ENCODE measurements around the gene ST8SIA5.

Gene ST8SIA5

GRCh38 chr18:46660957-46661749 lies 95.7 kb downstream of the ST8SIA5 start:
- peak; percentile 67 for ATAC-seq
- TF ChIP-seq OSR1 (CRISPR knock-in tag; IDR thresholded peaks at IDR 0.05) (no peak), ISL1 (CRISPR knock-in tag; IDR thresholded peaks at IDR 0.05) (no peak), SNAI2 (CRISPR knock-in tag; IDR thresholded peaks at IDR 0.05) (no peak), ESRRG (CRISPR knock-in tag; IDR thresholded peaks at IDR 0.05) (no peak), ZNF70 (CRISPR knock-in tag; IDR thresholded peaks at IDR 0.05) (no peak), BACH2 (CRISPR knock-in tag; IDR thresholded peaks at IDR 0.05; ENCODE audit: borderline replicate concordance) (no peak), TCF4 (CRISPR knock-in tag; IDR thresholded peaks at IDR 0.05; ENCODE audit: borderline replicate concordance) (no peak), ZNF8 (CRISPR knock-in tag; IDR thresholded peaks at IDR 0.05) (no peak), GLIS3 (CRISPR knock-in tag; IDR thresholded peaks at IDR 0.05) (no peak), CSDC2 (CRISPR knock-in tag; IDR thresholded peaks at IDR 0.05) (no peak), ZFP3 (CRISPR knock-in tag; IDR thresholded peaks at IDR 0.05) (no peak), PPARA (CRISPR knock-in tag; IDR thresholded peaks at IDR 0.05; ENCODE audit: borderline replicate concordance) (no peak), CREB5 (CRISPR knock-in tag; IDR thresholded peaks at IDR 0.05; ENCODE audit: low read depth) (no peak), PATZ1 (CRISPR knock-in tag; IDR thresholded peaks at IDR 0.05; ENCODE audit: borderline replicate concordance) (no peak), ARNTL (CRISPR knock-in tag; IDR thresholded peaks at IDR 0.05; ENCODE audit: borderline replicate concordance, low read depth) (no peak)
- TF ChIP-seq, protein P1, sequence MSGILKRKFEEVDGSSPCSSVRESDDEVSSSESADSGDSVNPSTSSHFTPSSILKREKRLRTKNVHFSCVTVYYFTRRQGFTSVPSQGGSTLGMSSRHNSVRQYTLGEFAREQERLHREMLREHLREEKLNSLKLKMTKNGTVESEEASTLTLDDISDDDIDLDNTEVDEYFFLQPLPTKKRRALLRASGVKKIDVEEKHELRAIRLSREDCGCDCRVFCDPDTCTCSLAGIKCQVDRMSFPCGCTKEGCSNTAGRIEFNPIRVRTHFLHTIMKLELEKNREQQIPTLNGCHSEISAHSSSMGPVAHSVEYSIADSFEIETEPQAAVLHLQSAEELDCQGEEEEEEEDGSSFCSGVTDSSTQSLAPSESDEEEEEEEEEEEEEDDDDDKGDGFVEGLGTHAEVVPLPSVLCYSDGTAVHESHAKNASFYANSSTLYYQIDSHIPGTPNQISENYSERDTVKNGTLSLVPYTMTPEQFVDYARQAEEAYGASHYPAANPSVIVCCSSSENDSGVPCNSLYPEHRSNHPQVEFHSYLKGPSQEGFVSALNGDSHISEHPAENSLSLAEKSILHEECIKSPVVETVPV (CRISPR knock-in tag; IDR thresholded peaks at IDR 0.05) = no peak
- TF ChIP-seq, protein P2, sequence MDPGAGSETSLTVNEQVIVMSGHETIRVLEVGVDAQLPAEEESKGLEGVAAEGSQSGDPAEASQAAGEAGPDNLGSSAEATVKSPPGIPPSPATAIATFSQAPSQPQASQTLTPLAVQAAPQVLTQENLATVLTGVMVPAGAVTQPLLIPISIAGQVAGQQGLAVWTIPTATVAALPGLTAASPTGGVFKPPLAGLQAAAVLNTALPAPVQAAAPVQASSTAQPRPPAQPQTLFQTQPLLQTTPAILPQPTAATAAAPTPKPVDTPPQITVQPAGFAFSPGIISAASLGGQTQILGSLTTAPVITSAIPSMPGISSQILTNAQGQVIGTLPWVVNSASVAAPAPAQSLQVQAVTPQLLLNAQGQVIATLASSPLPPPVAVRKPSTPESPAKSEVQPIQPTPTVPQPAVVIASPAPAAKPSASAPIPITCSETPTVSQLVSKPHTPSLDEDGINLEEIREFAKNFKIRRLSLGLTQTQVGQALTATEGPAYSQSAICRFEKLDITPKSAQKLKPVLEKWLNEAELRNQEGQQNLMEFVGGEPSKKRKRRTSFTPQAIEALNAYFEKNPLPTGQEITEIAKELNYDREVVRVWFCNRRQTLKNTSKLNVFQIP (CRISPR knock-in tag; IDR thresholded peaks at IDR 0.05; ENCODE audit: borderline replicate concordance, low read depth) = no peak

- no peak for ATAC-seq
- TF ChIP-seq TOX (CRISPR knock-in tag; IDR thresholded peaks at IDR 0.05; ENCODE audit: borderline replicate concordance) (no peak), ARNTL (CRISPR knock-in tag; IDR thresholded peaks at IDR 0.05; ENCODE audit: borderline replicate concordance, low read depth) (no peak), ZFP3 (CRISPR knock-in tag; IDR thresholded peaks at IDR 0.05) (no peak), GLIS3 (CRISPR knock-in tag; IDR thresholded peaks at IDR 0.05) (no peak), RARB (CRISPR knock-in tag; IDR thresholded peaks at IDR 0.05) (no peak), ESRRG (CRISPR knock-in tag; IDR thresholded peaks at IDR 0.05) (no peak), CSDC2 (CRISPR knock-in tag; IDR thresholded peaks at IDR 0.05) (no peak), ZFP30 (CRISPR knock-in tag; IDR thresholded peaks at IDR 0.05) (no peak), ZNF565 (CRISPR knock-in tag; conservative IDR thresholded peaks at IDR 0.05; ENCODE audit: low read depth) (no peak), ZNF70 (CRISPR knock-in tag; IDR thresholded peaks at IDR 0.05) (no peak), OSR1 (CRISPR knock-in tag; IDR thresholded peaks at IDR 0.05) (no peak), SNAI2 (CRISPR knock-in tag; IDR thresholded peaks at IDR 0.05) (no peak), BACH2 (CRISPR knock-in tag; IDR thresholded peaks at IDR 0.05; ENCODE audit: borderline replicate concordance) (no peak), PPARA (CRISPR knock-in tag; IDR thresholded peaks at IDR 0.05; ENCODE audit: borderline replicate concordance) (no peak), TSHZ2 (CRISPR knock-in tag; IDR thresholded peaks at IDR 0.05) (no peak), ZNF8 (CRISPR knock-in tag; IDR thresholded peaks at IDR 0.05) (no peak), ZC3H10 (CRISPR knock-in tag; IDR thresholded peaks at IDR 0.05) (no peak), PATZ1 (CRISPR knock-in tag; IDR thresholded peaks at IDR 0.05; ENCODE audit: borderline replicate concordance) (no peak), TCF4 (CRISPR knock-in tag; IDR thresholded peaks at IDR 0.05; ENCODE audit: borderline replicate concordance) (no peak)
- TF ChIP-seq, protein P1 (CRISPR knock-in tag; IDR thresholded peaks at IDR 0.05) = no peak
These were observed 97.4 kb downstream of the ST8SIA5 start for GRCh38 chr18:46659484-46659883.

All from SK-N-SH treated with all-trans-retinoic acid at 6 μM for 48 hours (cell line).